Measurements from ENCODE around the gene LRRC56.

Gene LRRC56

GRCh38 chr11:501683-502287, 35.5 kb upstream of the LRRC56 start:
- no peak for TF ChIP-seq CTCF (IDR thresholded peaks at IDR 0.05; ENCODE audit: control insufficient read depth, insufficient read depth, low read depth, low read length, missing control alignments)
- no peak for DNase-seq (ENCODE audit: low read depth)
- H3K4me3 ChIP-seq (ENCODE audit: control insufficient read depth, low read depth, low read length): no peak overlapping the region

GRCh38 chr11:502288-503178, 34.8 kb upstream of the LRRC56 start:
- peak overlapping the region; percentile 76 for H3K4me3 ChIP-seq (ENCODE audit: control insufficient read depth, low read depth, low read length)
- no peak for DNase-seq (ENCODE audit: low read depth)
- no peak for TF ChIP-seq CTCF (IDR thresholded peaks at IDR 0.05; ENCODE audit: control insufficient read depth, insufficient read depth, low read depth, low read length, missing control alignments)

GRCh38 chr11:503179-503981, 33.9 kb upstream of the LRRC56 start:
- H3K4me3 ChIP-seq (ENCODE audit: control insufficient read depth, low read depth, low read length): peak overlapping the region; percentile 76
- no peak for DNase-seq (ENCODE audit: low read depth)
- TF ChIP-seq CTCF (IDR thresholded peaks at IDR 0.05; ENCODE audit: control insufficient read depth, insufficient read depth, low read depth, low read length, missing control alignments): no peak

GRCh38 chr11:504053-504993, 33.0 kb upstream of the LRRC56 start:
- H3K4me3 ChIP-seq (ENCODE audit: control insufficient read depth, low read depth, low read length): peak overlapping the region; percentile 76
- no peak for DNase-seq (ENCODE audit: low read depth)
- no peak for TF ChIP-seq CTCF (IDR thresholded peaks at IDR 0.05; ENCODE audit: control insufficient read depth, insufficient read depth, low read depth, low read length, missing control alignments)

GRCh38 chr11:504994-505344, 32.4 kb upstream of the LRRC56 start:
- peak overlapping the region; percentile 76 for H3K4me3 ChIP-seq (ENCODE audit: control insufficient read depth, low read depth, low read length)

More at GRCh38 chr11:504994-505344, 32.4 kb upstream of the LRRC56 start:
- no peak for DNase-seq (ENCODE audit: low read depth)
- TF ChIP-seq CTCF (IDR thresholded peaks at IDR 0.05; ENCODE audit: control insufficient read depth, insufficient read depth, low read depth, low read length, missing control alignments): no peak
